IPS-18c (cell line): Measurements from ENCODE around the gene NAT8.
"Not testable (repeated sequence)": the region's sequence is repeated elsewhere in the genome, so short reads cannot be mapped to it uniquely, and the experiment has no call there.

ENCODE experiments used
- H3K4me3 ChIP-seq: 2 replicates; pipeline ENCODE4 v1.7.0; 2013; ENCODE audit warnings: low read depth, mild to moderate bottlenecking, low read length, moderate library complexity; ENCODE audit not compliant: insufficient read depth
- H3K9me3 ChIP-seq: one replicate; pipeline ENCODE4 v1.6.1; 2013; ENCODE audit warnings: mild to moderate bottlenecking, low read length, moderate library complexity; ENCODE audit not compliant: control insufficient read depth, insufficient read depth

The NAT8 gene, protein sequence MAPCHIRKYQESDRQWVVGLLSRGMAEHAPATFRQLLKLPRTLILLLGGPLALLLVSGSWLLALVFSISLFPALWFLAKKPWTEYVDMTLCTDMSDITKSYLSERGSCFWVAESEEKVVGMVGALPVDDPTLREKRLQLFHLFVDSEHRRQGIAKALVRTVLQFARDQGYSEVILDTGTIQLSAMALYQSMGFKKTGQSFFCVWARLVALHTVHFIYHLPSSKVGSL

DNA sequence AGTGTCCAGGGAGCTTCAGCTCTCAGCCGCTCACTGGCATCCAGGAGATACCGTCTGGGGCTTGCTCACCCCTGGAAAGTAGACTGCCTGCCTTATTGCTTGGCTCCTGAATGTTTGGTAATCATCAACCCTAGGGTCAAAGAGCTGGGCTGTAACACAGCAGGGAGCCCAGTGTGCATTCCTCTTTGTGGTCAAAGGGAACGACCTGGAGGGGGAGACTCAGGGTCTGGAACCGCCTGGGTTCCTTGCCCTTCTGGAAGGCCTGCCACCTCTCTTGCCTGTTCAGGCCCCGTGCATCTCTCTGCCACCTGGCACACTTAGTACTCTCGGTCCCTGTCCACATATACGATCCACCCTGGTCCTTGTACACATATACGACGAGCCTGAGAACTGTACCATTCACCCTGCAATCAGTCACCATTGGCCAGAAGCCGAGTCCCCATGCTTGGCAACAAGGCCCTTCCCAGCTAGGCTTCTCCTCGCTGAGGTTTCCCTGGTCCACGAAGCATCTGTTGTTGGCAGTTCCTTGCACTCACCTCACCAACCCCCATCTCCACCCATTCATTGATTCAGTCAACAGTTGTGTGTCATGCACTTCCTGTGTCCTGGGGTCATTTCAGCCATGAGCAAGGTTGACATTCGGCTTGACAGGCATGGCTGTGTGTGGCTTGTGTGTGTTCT, at the start of gene NAT8:
Gene NAT8, minus strand, starts transcription at position 85 of the 681 bp plus-strand sequence. CDS start 794 bp downstream, outside the sequence.
- Histone ChIP-seq H3K4me3 (no peak within 1 kb of the TSS), H3K9me3 (peaks cover 6% of the 10 kb centered on the region)

DNA sequence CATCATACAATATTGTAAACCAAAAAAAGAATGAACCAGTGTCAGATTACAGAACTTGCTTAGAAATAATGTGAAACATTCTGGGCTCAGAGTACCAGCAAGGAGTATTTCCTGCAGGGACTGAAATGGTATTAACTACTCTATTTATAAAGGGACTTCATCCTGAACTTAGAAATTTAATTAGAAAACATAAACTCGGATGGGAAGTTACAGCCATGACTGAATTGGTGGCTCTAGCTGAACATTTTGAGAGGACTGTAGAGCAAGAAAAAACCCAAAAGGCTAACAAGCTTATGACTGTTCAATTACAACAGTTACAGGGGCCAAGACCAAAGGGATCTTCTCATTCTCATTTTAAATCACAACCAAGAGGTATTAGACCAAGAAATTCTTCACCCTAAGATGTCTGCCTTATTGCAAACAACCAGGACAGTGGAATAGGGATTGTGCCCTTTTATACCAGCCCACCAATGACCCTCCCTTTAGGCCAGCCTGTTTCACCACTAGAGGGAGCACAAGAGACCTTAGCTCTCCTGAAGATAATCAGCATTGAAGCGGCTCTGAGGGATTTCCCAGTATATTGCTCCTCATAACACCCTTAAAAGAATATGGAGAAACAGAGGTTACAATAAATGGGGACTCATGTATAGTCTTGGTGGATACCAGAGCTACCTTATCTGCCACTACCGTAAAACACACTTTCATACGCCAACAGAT, 48.3 kb upstream of the NAT8 start:
- not testable (repeated sequence) for H3K4me3 ChIP-seq, H3K9me3 ChIP-seq

GRCh38 chr2:73688494-73688893, 46.3 kb upstream of the NAT8 start:
- H3K4me3 ChIP-seq, H3K9me3 ChIP-seq: not testable (repeated sequence)

GRCh38 chr2:73685764-73686438, 43.7 kb upstream of the NAT8 start:
- no peak overlapping the region for H3K4me3 ChIP-seq
- H3K9me3 ChIP-seq: no peaks in the 10 kb centered on the region

GRCh38 chr2:73684905-73685304, 42.7 kb upstream of the NAT8 start:
- not testable (repeated sequence) for H3K9me3 ChIP-seq

DNA sequence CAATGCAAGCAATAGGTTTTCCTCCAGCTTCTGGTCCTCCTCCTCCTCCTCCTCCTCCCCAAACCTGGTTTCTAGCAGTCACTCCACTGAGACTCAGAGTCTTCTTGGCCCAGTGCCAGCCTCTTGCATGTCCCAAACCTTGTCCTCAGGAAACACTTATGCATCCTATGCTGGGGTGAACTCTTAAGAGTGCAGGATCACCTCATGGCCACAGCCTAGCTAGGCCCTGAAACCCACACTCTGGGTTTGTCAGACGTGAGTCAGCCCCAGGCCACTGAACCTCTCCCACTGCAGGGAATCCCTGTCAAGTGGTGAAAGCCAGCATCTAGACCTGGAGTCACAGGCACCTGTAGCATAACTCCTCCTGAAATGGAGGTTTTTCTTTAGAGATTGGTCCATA, 42.1 kb upstream of the NAT8 start:
- H3K4me3 ChIP-seq: not testable (repeated sequence)

More at GRCh38 chr2:73684905-73685304, 42.7 kb upstream of the NAT8 start:
- not testable (repeated sequence) for H3K4me3 ChIP-seq

DNA sequence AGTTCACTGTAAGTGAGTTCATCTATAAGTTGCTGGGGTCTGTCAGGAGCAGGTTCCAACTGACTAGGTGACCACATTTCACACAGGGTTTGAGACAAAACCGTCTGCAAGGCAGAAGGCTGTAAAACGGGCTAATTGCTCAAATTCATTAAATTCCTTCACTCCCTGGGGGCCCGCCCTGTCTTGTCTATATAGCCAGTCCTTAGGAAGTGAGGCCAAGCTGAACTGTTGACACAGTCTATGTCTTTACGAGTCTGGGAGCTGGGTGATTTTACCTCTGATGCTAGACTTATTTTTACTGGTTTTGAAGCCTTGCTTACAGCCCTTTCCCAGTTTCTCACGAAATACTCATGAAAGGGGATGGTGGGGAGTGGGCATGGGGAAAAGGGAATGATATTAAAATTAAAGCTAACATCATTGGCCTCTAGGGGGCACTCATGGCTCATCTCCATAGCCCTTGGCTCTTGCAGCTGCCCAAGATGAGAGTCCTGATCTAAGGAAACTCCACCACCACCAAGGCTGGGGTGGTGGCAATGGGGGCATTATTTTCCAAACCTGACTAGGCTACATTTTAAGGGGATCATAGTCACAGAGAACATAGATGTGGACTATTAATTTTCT, 37.8 kb upstream of the NAT8 start:
- not testable (repeated sequence) for H3K4me3 ChIP-seq, H3K9me3 ChIP-seq

More for the DNA sequence above, 42.1 kb upstream of the NAT8 start:
- not testable (repeated sequence) for H3K9me3 ChIP-seq

- not testable (repeated sequence) for H3K4me3 ChIP-seq, H3K9me3 ChIP-seq
Observed at GRCh38 chr2:73679237-73679636, 37.0 kb upstream of the NAT8 start.

GRCh38 chr2:73678008-73678407, 35.8 kb upstream of the NAT8 start:
- H3K9me3 ChIP-seq, H3K4me3 ChIP-seq: not testable (repeated sequence)

DNA sequence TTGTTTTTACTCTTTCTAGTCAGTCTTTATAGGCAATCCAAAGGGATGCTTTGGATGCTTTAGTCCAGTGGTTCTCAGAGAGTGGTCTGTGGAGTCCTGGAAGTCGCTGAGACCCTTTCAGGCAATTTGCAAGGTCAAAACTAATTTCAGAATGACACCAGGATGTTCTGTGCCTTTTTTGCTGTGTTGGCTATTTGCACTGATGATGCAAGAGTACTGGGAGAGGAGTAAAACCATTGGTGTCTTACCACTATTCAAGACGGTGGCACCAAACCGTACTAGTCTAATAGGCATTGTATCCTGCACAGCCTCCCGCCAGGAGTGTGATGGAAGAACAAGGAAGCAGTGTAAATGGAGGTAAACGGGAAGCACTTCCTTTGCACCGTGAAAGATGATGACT, 34.0 kb upstream of the NAT8 start:
- H3K9me3 ChIP-seq, H3K4me3 ChIP-seq: not testable (repeated sequence)

- not testable (repeated sequence) for H3K4me3 ChIP-seq, H3K9me3 ChIP-seq
Observed at GRCh38 chr2:73674696-73675157, 32.5 kb upstream of the NAT8 start.

DNA sequence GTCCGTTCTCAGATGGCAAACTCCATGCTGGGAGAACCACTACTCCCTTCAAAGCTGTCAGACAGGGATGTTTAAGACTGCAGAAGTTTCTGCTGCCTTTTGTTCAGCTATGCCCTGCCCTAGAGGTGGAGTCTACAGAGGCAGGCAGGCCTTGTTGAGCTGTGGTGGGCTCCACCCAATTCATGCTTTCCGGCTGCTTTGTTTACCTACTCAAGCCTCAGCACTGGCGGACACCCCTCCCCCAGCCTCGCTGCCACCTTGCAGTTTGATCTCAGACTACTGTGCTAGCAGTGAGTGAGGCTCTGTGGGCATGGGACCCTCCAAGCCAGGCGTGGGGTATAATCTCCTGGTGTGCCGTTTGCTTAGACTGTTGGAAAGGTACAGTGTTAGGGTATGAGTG, 27.8 kb upstream of the NAT8 start:
- not testable (repeated sequence) for H3K4me3 ChIP-seq, H3K9me3 ChIP-seq

GRCh38 chr2:73667239-73667638, 25.0 kb upstream of the NAT8 start:
- not testable (repeated sequence) for H3K9me3 ChIP-seq, H3K4me3 ChIP-seq

DNA sequence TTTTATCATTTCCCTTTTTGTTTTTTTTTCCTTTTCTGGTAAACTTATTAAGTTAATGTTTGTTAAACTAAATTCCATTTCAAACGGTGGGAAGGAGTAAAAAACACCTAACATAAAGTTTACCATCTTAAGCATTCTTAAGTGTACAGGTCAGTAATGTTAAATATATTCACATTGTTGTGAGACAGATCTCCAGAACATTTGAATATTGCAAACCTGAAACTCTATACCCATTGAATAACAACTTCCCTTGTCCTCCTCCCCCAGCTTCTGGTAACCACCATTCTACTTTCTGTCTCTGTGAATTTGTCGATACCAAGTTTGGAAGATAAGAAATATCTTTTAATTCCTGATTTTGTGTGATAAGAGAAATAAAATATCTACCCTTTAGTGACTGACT, 12.0 kb upstream of the NAT8 start:
- Histone ChIP-seq H3K4me3 (no peak overlapping the region), H3K9me3 (no peaks in the 10 kb centered on the region)

DNA sequence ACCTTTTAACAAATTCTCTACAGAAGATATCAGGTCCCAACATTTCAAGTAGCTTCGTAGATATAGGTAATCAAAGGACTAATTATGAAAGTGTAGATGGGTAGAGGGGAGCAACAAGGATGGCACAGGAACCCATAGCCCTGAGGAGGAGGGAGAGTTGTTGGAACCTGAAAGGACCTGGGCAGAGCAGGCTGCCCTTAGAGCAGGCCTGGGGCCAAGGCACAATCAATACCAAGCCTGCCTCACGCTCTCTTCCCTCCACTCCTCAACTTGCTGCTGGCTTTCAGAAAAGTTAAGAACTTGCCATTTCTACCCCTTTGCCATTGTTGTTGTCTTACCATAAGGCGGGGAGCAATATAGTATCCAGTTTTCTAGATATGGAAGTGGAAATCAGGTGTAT, 10.1 kb upstream of the NAT8 start:
- Histone ChIP-seq H3K9me3 (no peaks in the 10 kb centered on the region), H3K4me3 (no peak overlapping the region)

- Histone ChIP-seq H3K4me3 (no peak overlapping the region), H3K9me3 (no peaks in the 10 kb centered on the region)
Observed at GRCh38 chr2:73651591-73652230, 9.5 kb upstream of the NAT8 start.

DNA sequence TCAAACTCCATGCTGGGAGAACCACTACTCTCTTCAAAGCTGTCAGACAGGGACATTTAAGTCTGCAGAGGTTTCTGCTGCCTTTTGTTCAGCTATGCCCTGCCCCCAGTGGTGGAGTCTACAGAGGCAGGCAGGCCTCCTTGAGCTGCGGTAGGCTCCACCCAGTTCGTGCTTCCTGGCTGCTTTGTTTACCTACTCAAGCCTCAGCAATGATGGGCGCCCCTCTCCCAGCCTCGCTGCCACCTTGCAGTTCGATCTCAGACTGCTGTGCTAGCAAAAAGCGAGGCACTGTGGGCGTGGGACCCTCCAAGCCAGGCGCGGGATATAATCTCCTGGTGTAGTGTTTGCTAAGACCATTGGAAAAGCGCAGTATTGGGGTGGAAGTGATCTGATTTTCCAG, 5.5 kb upstream of the NAT8 start:
- H3K9me3 ChIP-seq, H3K4me3 ChIP-seq: not testable (repeated sequence)
